HepG2 (cell line): ENCODE data around the gene AFTPH. TPM values are rescaled to one million over a fixed set of nuclear protein-coding genes. Genes with fewer than 3 reads are reported as not detected.
A peak's percentile ranks its signal among the peaks of the same experiment; 100 is the strongest.

Experiments
- CEBPB ChIP-seq: IDR thresholded peaks from 2 replicates; pipeline ENCODE4 v1.6.1; 2011; ENCODE audit warnings: low read depth, low read length, improper control_type of control experiment, borderline replicate concordance
- DMAP1 ChIP-seq: IDR thresholded peaks from 2 replicates; pipeline ENCODE4 v1.6.1; 2016
- EEA1 ChIP-seq: sonication (generic); formaldehyde crosslinking; IDR thresholded peaks from 2 replicates; pipeline ENCODE4 v1.5.1; 2020; ENCODE audit warnings: mild to moderate bottlenecking, missing genetic modification reagents, borderline replicate concordance
- FOXA1 ChIP-seq, 2 experiments: fragments of 450-650 bp in 1 of 2; sonication (generic) in 1 of 2; formaldehyde crosslinking in 1 of 2; IDR thresholded peaks; 2 replicates each; pipeline versions ENCODE4 v1.4.0 to v1.6.1; 2016 to 2020; ENCODE audit warnings: missing genetic modification reagents in 1 of 2
- HNF4G ChIP-seq, 2 experiments: sonication (generic) in 1 of 2; formaldehyde crosslinking in 1 of 2; IDR thresholded peaks; 2 replicates each; pipeline versions ENCODE4 v1.4.0 to v1.6.1; 2011 to 2020; ENCODE audit warnings: borderline replicate concordance in 2 of 2, low read depth in 2 of 2, mild to moderate bottlenecking in 2 of 2, low read length in 1 of 2, missing genetic modification reagents in 1 of 2, moderate library complexity in 1 of 2
- IRF9 ChIP-seq: sonication (generic); formaldehyde crosslinking; IDR thresholded peaks from 2 replicates; pipeline ENCODE4 v1.8.0; 2022; ENCODE audit warnings: missing genetic modification reagents, mild to moderate bottlenecking, borderline replicate concordance
- KAT8 ChIP-seq: IDR thresholded peaks from 2 replicates; pipeline ENCODE4 v1.6.1; 2016; ENCODE audit warnings: missing genetic modification reagents, missing compliant biosample characterization
- KDM1A ChIP-seq: IDR thresholded peaks from 2 replicates; pipeline ENCODE4 v1.6.1; 2016; ENCODE audit warnings: missing compliant biosample characterization
- KLF15 ChIP-seq: sonication (generic); formaldehyde crosslinking; IDR thresholded peaks from 2 replicates; pipeline ENCODE4 v1.8.1; 2023; ENCODE audit warnings: borderline replicate concordance, mild to moderate bottlenecking, inconsistent platforms, missing genetic modification reagents, mixed read lengths
- NFATC3 ChIP-seq: sonication (generic); formaldehyde crosslinking; IDR thresholded peaks from 2 replicates; pipeline ENCODE4 v1.5.1; 2020; ENCODE audit warnings: mild to moderate bottlenecking, missing genetic modification reagents
- PITX1 ChIP-seq: sonication (generic); formaldehyde crosslinking; IDR thresholded peaks from 2 replicates; pipeline ENCODE4 v1.5.1; 2020; ENCODE audit warnings: mild to moderate bottlenecking, missing genetic modification reagents
- ZFP91 ChIP-seq: sonication (generic); formaldehyde crosslinking; IDR thresholded peaks from 2 replicates; pipeline ENCODE4 v1.9.0; 2022; ENCODE audit warnings: missing genetic modification reagents, mild to moderate bottlenecking, borderline replicate concordance
- ZKSCAN8 ChIP-seq: IDR thresholded peaks from 2 replicates; pipeline ENCODE4 v1.6.1; 2016; ENCODE audit warnings: borderline replicate concordance, missing genetic modification reagents, missing compliant biosample characterization
- ZNF138 ChIP-seq: sonication (generic); formaldehyde crosslinking; IDR thresholded peaks from 2 replicates; pipeline ENCODE4 v1.5.0; 2020; ENCODE audit warnings: mild to moderate bottlenecking, low read depth, missing genetic modification reagents
- ZNF160 ChIP-seq: sonication (generic); formaldehyde crosslinking; IDR thresholded peaks from 2 replicates; pipeline ENCODE4 v1.8.0; 2022; ENCODE audit warnings: mild to moderate bottlenecking, inconsistent platforms, missing genetic modification reagents
- ZNF263 ChIP-seq: sonication (generic); formaldehyde crosslinking; IDR thresholded peaks from 2 replicates; pipeline ENCODE4 v1.4.0; 2020; ENCODE audit warnings: missing genetic modification reagents
- ZNF30 ChIP-seq: sonication (generic); formaldehyde crosslinking; IDR thresholded peaks from 2 replicates; pipeline ENCODE4 v1.5.0; 2020; ENCODE audit warnings: mild to moderate bottlenecking, missing genetic modification reagents
- ZNF430 ChIP-seq: sonication (generic); formaldehyde crosslinking; IDR thresholded peaks from 2 replicates; pipeline ENCODE4 v1.9.0; 2021; ENCODE audit warnings: mild to moderate bottlenecking, missing genetic modification reagents
- ZNF432 ChIP-seq: sonication (generic); formaldehyde crosslinking; IDR thresholded peaks from 2 replicates; pipeline ENCODE4 v1.5.0; 2020; ENCODE audit warnings: missing genetic modification reagents, mild to moderate bottlenecking, borderline replicate concordance
- polyA plus RNA-seq, 8 experiments: library from polyadenylated mRNA; depleted of rRNA in 3 of 8; stranded (reverse) in 7 of 8; unstranded in 1 of 8; fragments of >200 nt; fragmentation: Illumina TruSeq in 4 of 8; extraction: Trizol in 4 of 8; gene quantifications; 2 replicates each; pipeline versions ENCODE4 v1.2.1 to v1.2.3, GENCODE V29; 2011 to 2016; ENCODE audit warnings: low read depth in 4 of 8, missing spikeins in 1 of 8, mixed read lengths in 1 of 8; ENCODE audit not compliant: insufficient read depth in 1 of 8
- total RNA-seq, 5 experiments: library from RNA; depleted of rRNA; stranded (reverse); fragments of >200 nt; fragmentation: Illumina TruSeq; extraction: Trizol; gene quantifications; 2 replicates each; pipeline ENCODE4 v1.2.3, GENCODE V29; 2016; ENCODE audit warnings: low read depth in 1 of 5
- TF ChIP-seq, protein P1 (sequence below): sonication (generic); formaldehyde crosslinking; IDR thresholded peaks from 2 replicates; pipeline ENCODE4 v1.4.0; 2020; ENCODE audit warnings: missing genetic modification reagents, mild to moderate bottlenecking, borderline replicate concordance
- TF ChIP-seq, protein P2 (sequence below): sonication (generic); formaldehyde crosslinking; IDR thresholded peaks from 2 replicates; pipeline ENCODE4 v1.8.1; 2022; ENCODE audit warnings: mild to moderate bottlenecking, missing genetic modification reagents

The AFTPH gene
- total and polyA plus RNA-seq, 2 of the 13 experiments (the other 11 are each of a cell fraction or from before 2014, with no cell fraction given), result 27.5 to 36.8 TPM

DNA sequence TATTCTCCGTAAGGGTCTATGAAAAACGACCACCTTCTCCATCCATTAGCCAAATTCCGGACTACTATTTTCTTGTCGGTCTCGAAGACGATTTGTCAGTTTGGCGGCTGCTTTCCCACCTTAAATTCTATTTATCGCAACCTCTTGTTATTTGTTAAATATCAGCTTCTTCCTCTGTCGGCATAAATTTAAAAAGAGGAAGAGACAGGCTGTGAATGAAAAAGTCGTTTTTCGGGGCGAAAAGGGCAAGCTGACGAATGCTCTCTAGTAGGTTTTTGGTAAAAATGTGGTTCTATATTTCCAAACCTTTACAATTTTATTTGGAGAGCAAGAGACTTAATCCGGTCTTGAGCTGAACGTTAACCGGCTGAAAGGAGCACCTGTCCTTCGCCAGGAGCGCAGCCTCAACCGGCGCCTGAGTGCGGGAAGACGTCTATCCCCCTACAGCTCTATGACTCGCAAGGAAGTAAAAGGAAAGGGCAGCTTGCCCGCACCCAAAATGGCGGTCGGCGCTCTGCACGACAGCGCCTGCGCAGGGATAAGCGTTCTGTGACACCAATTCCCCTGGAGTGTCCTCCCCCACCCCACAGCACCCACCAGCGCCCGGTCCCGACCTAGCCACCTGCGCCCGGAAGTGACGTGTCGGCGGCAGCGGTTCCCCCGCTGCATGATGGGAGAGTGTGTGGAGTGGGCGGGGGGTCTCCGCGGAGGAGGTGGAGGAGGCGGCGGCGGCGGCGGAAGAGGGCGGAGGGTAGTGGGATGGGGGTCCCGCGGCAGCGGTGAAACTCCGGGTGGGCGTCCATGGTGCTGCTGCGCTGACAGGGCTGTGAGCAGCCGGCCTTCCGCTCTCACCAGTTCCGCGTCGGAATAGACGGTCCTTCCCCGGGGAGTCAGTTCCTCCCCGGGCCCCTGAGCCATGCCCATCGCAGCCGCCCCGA lies at the start of gene AFTPH (continued):
- TF ChIP-seq IRF9 (CRISPR knock-in tag) (no peak; the same call in 1 of the 2 replicates), ZNF432 (CRISPR knock-in tag) (no peak), EEA1 (CRISPR knock-in tag) (0 out of 2 replicates have a peak, but pooled peaks have one; percentile 38), PITX1 (CRISPR knock-in tag) (peak; percentile 52), FOXA1 (IDR thresholded peaks at IDR 0.05) (no peak), FOXA1 (CRISPR knock-in tag; IDR thresholded peaks at IDR 0.05) (no peak; the same call in 1 of the 2 replicates), NFATC3 (CRISPR knock-in tag) (peak; percentile 47; the same call in 1 of the 2 replicates), KDM1A (CRISPR knock-in tag) (no peak), HNF4G (IDR thresholded peaks at IDR 0.05; ENCODE audit: borderline replicate concordance, low read depth, low read length) (peak; percentile 6; the same call in 1 of the 2 replicates), HNF4G (CRISPR knock-in tag; IDR thresholded peaks at IDR 0.05; ENCODE audit: borderline replicate concordance, low read depth) (no peak), ZNF30 (no peak), ZNF263 (CRISPR knock-in tag) (no peak), DMAP1 (CRISPR knock-in tag) (peak; percentile 76), ZKSCAN8 (peak; percentile 32; the same call in 1 of the 2 replicates), ZNF138 (no peak), KAT8 (CRISPR knock-in tag) (peak; percentile 87), ZNF160 (no peak), KLF15 (CRISPR knock-in tag) (no peak), CEBPB (no peak), ZNF430 (CRISPR knock-in tag) (peak; percentile 85), ZFP91 (CRISPR knock-in tag) (peak; percentile 92; the same call in 1 of the 2 replicates)
- TF ChIP-seq, protein P1, sequence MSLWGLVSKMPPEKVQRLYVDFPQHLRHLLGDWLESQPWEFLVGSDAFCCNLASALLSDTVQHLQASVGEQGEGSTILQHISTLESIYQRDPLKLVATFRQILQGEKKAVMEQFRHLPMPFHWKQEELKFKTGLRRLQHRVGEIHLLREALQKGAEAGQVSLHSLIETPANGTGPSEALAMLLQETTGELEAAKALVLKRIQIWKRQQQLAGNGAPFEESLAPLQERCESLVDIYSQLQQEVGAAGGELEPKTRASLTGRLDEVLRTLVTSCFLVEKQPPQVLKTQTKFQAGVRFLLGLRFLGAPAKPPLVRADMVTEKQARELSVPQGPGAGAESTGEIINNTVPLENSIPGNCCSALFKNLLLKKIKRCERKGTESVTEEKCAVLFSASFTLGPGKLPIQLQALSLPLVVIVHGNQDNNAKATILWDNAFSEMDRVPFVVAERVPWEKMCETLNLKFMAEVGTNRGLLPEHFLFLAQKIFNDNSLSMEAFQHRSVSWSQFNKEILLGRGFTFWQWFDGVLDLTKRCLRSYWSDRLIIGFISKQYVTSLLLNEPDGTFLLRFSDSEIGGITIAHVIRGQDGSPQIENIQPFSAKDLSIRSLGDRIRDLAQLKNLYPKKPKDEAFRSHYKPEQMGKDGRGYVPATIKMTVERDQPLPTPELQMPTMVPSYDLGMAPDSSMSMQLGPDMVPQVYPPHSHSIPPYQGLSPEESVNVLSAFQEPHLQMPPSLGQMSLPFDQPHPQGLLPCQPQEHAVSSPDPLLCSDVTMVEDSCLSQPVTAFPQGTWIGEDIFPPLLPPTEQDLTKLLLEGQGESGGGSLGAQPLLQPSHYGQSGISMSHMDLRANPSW, result no peak; the same call in 1 of the 2 replicates
- TF ChIP-seq, protein P2, sequence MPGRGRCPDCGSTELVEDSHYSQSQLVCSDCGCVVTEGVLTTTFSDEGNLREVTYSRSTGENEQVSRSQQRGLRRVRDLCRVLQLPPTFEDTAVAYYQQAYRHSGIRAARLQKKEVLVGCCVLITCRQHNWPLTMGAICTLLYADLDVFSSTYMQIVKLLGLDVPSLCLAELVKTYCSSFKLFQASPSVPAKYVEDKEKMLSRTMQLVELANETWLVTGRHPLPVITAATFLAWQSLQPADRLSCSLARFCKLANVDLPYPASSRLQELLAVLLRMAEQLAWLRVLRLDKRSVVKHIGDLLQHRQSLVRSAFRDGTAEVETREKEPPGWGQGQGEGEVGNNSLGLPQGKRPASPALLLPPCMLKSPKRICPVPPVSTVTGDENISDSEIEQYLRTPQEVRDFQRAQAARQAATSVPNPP, result no peak; the same call in 1 of the 2 replicates
